Activated CD4-positive, alpha-beta T cell treated with anti-CD3 and anti-CD28 coated beads, Interleukin-2, Interleukin-4, amounts not matched to agents 100 ng/mL and 50 ng/mL, durations not matched to agents 16 hours and 8 hours (primary cell): ENCODE results near the gene STAMBP.
"Not testable (repeated sequence)": the region's sequence is repeated elsewhere in the genome, so short reads cannot be mapped to it uniquely, and the experiment has no call there.

Experiments
- DNase-seq: peaks from one replicate; pipeline ENCODE4 v3.0.0-alpha.2; 2020; ENCODE audit warnings: low spot score

The STAMBP gene

DNA sequence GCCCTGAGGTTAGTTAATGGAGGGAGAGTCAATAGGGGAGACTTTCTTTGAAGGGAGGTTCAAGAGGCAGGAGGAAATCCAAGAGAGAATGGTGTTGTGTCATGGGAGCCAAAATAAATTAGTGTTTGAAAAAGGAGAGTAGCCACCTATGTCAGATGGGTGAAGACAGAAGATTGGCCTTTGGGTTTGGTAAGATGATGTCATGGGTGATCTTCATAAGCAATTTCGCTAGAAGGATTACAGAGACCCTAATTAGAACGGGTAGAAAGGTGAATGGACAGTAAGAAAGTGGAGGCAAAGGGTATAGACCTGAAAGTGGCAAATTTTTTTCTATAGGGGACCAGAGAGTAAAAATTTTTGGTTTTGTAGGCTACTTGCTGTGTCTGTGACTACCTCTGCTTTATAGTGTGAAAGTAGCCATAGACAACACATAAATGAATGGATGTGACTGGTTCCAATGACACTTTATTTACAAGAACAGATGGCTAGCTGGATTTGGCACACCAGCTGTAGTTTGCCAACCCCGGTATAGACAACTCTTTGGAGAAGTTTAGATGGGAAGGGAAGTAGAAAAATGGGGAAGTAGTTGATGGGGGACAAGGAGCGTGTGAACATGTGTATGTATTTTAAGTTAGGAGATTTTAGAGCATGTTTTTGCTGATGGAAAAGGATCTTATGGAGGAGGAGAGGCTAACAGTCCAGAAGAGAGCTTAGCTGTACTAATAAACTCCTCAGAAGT lies 9.3 kb downstream of the STAMBP start:
- no peak for DNase-seq

DNA sequence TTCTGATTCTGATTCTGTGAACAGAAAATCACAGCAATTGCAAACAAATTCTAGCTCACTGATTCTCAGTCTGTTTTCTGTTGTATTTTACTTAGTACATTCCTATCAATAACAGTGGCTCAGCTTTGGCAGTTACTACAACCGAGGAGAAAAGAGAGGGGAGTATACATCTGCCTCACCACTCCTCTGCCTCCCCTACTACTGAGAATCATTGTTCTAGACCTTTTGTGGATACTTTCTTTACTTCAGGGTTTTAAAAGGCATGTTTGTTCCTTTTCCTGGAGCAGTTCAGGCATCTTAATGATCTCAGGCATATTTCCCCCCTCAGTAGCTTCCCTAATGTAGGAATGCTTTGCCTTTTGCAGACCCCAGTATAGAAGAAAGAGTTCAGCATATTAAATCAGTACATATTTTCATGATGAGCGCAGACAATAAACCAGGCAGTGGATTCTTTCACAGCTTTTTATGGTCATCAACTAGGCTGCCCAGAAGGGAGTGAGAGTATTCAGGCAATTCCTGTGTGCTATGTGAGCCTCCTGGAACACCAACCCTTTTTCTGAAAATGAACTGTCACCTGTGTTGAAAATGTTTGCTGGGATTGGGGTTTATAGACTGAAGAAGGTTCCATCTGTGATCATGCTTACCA lies 10.3 kb downstream of the STAMBP start:
- DNase-seq = no peak

DNA sequence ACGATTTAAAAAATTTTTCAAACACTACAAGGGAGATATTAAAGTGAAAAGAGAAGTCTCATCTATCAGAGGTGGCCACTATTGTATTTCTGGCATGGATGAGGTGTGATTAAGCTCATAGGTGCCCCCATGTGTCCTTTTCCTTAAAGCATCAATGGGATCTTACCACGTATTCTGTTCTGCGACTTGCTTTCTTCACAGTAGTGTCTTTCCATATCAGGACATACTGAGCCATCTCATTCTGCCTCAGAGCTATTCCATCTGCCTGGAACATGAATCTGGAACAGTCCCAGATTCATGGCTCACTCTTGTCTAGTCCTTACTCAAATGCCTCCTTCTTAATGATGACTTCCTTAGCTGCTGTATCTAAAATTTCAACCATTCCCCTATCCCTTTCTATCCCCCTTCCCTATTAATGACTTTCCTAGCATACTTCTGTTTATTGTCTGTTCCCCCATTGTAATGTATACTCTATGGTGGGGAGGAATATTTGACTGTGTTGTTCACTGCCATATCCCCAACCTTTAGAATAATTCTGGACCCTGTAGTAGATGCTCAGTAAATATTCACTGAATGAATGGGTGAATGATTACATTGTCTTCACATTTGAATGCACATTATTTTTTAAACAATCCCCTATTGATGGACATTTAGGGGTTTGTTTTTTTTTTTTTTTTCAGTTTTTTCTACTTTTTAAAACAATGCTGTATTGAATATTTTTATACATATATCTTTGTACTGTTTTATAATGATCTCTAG lies 11.1 kb downstream of the STAMBP start:
- no peak for DNase-seq

DNA sequence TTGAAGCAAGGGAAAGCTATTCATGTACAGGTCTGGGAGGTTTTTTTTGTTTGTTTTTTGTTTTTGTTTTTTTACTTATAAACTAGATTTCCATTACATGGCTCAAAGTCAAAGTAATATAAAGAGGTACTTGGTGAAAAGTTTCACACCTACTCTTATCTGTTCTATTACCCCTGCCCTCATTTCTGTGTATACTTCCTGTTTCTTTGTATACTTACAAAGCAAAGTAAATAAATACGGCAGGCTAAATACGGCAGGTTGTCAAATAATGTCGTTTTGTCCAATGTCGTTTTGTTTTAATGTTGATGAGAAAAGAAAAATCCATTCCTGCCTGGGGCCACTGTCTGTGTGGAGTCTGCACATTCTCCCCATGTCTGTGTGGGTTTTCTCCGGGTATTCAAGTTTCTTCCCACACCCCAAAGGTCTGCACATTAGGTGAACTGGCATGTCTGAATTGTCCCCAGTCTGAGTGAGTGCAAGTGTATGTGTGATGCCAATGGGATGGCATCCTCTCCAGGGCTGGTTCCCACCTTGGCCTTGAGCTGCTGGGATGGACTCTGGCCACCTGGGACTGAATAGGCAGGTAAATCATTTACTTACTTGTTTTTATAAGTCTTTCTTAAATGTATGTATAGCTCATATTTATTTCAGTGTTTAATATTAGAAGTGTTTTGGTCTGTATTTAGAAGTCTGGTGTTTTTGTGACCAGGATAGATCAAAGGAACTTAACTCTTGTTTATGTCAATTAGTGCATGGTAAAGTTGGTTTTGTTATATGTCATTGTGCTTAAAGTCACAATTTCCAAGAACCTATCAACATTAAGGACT lies 13.4 kb downstream of the STAMBP start:
- no peak for DNase-seq

DNA sequence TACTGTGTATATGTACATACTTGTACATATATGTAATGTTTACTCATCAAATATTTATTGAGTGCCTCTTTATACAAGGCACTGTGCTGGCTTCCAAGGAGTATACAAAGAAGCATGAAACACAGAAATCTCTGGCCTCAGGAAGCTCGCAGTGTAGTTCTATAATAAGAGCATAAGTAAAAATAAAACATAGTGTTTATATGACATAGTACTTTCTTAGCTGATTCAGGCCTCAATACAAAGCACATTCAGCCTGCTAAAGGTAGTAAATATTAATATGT lies 13.9 kb downstream of the STAMBP start:
- DNase-seq = no peak

DNA sequence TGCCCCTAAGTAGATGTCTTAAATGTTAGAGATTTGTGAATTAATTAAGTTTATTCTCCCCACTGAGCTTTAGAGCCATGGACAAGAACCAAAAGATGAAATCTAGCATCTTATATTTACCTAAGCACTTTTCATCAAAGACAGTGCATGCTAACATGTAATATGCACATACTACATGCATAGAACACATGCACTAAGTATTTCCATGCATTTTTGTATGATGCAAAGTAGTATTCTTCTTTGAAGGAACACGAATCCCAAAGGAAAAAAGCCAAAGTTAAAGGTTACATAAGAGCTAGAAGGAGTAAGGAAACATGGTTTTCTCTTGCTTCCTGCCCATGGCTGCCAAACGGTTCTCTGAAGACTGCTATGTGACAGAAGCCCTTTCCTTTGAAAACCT lies 15.3 kb downstream of the STAMBP start:
- DNase-seq = no peak

DNA sequence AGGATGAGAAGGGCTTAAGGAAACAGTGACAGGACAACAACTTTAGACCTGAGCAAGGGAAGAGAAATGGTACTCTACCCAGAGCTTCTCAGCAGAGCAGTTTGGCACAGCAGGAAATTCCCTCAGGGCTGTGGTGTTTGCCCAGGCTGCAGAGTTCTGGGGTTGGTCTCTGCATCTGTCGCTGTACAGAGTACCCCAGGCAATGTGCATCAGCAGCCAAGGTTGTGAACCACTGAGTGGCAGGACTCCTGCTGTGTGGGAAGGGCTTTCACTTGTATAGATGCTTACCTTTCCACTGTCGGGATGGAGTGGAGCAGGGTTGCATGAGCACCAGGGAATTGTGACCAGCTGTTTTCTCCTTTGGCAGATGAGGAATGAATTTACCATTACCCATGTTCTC lies 21.2 kb downstream of the STAMBP start:
- DNase-seq = no peak

DNA sequence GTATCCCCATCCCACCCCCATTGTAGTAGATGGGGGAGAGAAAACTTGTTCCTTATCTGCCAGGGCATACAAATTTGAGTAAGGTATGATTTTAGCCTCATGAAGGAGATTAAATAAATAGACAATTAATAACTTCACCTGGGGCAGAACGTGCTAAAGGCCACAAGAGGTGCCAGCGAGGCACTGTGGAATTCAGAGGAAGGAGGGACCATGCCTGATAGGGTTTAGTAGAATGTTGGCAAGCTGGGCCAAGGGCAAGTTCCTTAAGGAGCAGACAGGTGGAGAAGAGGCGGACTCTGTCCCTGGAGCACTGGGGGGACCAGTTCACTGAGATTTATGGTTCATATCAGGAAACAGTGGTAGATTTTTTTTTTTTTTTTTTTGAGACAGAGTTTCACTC lies 22.5 kb downstream of the STAMBP start:
- DNase-seq = no peak

DNA sequence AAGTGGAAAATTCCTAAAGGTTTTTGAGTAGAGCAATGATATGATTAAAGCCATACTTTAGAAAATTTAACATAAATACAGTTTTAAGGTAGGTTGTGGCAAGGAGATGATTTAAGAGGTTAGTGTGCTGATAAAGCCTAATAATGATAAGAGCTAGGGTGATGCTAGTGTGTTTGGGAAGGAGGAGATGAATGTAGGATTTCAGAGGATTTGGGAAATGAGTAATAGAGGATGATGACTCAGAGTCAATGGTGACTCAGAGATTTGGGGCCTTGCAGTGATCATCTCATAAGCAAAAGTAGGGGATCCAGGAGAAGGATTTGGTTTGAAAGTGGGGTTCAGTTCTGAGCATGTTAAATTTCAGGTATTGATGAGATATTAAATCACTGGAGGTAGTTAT lies 23.3 kb downstream of the STAMBP start:
- DNase-seq = peak; percentile 61

DNA sequence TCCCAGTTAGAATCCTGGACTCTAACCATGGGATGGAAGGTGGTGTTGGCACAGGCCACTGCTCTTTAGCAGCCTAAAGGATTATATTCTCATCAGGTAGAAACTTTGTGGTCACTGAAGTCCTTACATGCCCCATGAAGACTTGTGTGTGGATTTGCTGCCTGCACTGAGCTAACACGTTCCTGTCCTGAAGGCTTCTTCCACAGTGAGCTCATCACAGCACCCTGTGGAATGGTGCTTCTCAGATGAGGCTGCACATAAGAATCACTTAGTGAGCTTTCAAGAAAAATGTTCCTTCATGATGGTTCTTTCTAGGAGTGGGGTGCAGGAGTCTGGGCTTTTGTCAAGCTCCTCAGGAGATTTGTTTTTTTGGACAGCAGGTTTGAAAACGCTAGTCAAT lies 26.8 kb downstream of the STAMBP start:
- no peak for DNase-seq

DNA sequence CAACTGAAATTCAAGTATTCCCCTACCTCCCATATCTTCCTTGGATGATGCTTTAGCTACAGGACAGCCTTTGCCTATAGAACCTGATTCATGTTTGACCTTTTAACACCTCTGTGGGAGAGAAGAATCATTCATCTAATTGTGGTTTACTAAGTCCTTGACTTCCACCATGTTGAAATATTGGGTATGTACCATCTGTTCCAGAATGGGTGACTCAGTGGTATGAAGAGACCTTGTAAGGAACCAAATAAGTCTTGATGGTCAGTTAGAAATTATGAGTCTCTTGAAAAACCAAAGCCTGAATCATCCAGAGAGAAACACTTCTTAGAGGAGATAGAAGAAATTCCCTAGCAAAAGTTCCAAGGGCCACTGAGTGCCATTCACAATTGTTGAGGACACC lies 27.5 kb downstream of the STAMBP start:
- DNase-seq = no peak

DNA sequence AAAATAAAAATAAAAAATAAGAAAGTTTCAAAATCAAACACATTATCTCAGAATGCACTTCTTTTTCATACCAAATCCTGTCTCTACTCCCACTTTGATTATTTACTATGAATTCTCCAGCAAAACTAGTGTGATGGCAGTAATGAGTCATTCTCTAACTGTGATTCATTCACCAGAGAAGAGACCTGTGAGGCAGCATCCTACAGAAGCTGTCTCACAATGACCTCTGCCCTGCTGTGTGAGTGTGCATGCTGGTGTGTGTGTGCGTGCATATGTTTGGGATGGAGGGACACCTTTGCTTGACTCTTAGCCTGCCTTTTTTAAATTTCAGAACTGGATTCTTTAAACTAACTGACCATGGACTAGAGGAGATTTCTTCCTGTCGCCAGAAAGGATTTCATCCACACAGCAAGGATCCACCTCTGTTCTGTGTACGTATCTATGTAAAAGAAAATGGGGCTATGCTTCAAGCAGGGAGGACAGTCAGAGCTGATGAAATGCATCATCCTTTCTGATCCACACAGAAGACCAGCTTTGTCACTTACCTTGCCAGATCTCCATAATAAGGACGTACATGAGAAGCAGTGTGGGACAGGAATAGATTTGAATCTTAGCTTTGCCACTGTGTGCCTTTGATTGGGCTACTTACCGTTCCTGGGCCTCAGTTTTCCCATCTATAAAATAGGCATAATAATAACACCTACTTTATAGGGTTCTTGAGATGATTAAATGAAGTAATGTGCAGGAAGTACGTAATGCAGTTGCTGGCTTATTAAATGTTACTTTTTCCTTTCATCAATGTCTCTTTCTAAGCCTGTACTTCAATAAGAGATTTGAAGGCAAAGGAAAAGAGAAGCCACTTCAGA lies 31.2 kb downstream of the STAMBP start:
- DNase-seq = peak; percentile 86

DNA sequence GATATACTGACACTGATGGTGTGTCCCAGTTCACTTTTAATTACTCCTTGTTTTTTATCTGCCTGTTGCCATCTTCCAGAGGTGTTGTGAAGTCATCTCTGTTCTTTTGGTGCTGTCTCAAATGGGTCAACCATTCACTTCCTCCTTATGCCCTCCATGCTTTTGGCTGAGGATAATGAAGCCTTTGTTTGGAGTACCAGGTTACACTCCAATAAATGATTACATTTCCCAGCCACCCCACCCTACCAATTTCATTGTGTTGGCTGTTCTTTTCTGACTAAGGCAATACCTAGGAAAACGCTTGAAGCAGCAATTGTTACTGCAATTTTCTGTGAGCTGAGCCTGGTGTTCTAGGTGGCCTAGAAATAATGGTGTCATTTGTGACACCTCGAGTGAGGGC lies 34.2 kb downstream of the STAMBP start:
- DNase-seq = no peak

DNA sequence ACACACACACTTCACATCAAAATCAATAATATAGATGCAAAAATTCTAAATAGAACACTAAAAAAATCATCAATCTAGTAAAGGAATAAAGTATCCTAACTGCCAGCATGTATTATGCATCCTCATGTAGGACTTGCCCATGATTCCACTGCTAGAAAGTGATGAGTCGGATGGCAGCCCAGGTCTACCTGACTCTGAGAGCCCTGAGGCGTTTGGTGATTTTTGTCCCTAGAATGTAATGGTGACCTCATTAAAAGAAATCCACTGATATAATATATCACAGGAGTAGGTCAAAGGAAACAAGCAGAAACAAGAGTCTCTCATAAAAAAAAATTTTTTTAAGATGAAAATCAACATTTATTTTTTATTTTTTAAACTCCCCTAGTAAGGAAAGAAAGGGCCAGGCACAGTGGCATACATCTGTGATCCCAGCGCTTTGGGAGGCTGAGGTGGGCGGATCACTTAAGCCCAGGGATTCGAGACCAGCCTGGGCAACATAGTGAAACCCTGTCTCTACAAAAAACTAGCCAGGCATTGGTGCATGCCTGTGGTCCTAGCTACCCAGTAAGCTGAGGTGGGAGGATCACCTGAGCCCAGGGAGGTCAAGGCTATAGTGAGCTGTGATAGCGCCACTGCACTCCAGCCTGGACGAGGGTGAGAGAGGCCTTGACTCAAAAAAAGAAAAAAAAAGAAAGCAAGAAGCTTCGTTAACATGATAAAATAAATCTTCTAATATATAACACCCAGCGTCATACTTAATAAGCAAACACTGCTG lies 39.6 kb downstream of the STAMBP start:
- DNase-seq = no peak

DNA sequence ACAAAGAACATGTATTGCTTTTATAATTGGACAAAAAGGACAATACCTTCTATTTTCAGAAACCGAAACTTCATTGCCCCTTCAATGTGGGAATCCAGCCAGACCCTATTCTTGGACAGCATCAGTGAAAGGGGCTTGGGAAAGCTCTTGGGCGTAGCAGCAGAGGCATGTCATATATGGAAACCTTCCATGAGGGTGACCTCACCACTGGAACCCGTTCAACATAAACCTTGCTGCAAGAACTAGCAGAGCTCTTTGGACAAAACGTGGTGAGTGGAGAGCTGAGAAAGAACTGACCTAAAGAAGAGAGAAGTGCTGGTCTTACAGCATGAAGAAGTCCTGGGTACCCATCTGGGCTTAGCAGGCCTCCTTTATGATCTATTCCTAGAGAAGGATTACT lies 41.3 kb downstream of the STAMBP start:
- DNase-seq = no peak

DNA sequence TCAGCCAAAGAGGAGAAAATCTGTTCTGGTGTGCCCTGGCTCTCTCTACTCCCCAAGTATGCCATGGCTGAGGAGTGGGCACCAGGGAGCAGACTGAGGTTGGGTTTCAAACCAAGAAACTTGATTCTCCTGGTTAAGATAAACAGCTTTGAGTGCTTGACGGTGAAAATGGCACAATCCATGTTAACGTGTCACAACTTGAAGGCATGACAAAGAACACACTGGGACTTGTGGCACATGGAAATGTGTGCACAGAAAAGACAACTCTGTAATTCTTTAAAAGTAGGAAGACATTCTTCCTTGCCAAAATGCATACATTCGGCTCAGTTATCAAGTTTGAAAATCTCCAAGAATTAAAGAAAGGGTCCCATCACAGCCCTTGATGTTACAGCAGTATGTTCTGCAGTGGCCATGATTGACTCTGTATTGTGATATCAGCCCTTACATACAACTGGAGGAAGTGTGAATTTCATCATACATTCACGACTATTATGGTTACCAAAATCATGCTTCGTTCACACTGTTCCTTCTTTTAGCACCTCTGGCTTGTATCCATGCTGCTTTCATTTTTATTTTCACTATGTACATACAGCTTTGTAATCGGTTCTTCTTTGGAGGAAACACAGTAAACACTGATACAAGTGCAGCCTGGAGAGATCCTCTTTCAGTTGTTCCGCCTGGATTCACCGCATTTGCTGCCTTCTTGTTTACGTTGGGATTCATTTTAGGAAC lies 48.5 kb downstream of the STAMBP start:
- DNase-seq = no peak

DNA sequence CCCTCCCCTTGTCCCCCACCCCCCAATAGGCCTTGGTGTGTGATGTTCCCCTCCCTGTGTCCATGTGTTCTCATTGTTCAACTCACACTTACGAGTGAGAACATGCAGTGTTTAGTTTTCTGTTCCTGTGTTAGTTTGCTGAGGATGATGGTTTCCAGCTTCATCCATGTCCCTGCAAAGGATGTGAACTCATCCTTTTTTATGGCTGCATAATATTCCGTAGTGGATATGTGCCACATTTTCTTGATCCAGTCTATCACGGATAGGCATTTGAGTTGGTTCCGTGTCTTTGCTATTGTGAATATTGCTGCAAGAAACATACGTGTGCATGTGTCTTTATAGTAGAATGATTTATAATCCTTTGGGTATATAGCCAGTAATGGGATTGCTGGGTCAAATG lies 49.2 kb downstream of the STAMBP start:
- not testable (repeated sequence) for DNase-seq

DNA sequence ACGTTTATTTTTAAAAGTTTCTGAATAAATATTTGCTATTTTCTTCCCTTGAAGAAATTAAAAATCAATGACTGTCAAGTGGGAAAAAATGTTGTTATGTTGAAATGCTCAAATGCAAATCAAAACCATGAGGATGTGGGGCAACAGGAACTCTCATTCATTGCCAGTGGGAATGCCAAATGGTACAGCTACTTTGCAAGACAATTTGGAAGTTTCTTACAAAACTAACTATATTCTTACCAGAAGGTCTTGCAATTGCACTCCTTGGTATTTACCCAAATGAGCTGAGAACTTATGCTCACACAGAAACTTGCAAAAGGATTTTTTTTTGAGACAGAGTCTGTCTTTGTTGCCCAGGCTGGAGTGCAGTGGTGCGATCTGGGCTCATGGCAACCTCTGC lies 56.6 kb downstream of the STAMBP start:
- DNase-seq = no peak

DNA sequence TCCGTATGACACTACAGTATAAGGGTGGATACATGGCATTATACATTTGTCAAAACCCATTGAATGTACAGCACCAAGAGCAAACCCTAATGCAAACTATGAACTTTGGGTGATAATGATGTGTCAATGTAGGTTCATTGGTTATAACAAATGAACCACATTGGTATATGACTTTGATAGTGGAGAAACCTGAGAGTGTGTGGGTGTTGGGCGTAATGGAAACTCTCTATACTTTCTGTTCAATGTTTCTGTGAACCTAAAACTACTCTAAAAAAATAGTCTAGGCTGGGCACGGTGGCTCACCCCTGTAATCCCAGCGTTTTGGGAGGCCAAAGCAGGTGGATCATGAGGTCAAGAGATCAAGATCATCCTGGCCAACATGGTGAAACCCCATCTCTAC lies 57.6 kb downstream of the STAMBP start:
- peak; percentile 12 for DNase-seq
